DND-41 (cell line): ENCODE measurements around the gene KLK4.

Experiments used
- ATAC-seq: fragments of 200-7000 bp; cut with Tn5 transposase; 3 replicates; pipeline ENCODE4 v1.9.1; 2021; ENCODE audit warnings: low read depth; ENCODE audit not compliant: insufficient read depth
- DNase-seq: peaks from one replicate; pipeline ENCODE4 v3.0.0-alpha.2; 2020
- H2AFZ ChIP-seq: 2 replicates; pipeline ENCODE4 v1.6.0; 2012; ENCODE audit warnings: low read depth, low read length
- H3K27ac ChIP-seq: 2 replicates; pipeline ENCODE4 v1.5.1; 2012; ENCODE audit warnings: low read length, inconsistent platforms
- H3K27me3 ChIP-seq: fragments of 200-600 bp; sonication (generic); 2 replicates; pipeline ENCODE4 v1.6.0; 2012; ENCODE audit warnings: low read length, mild to moderate bottlenecking, inconsistent platforms; ENCODE audit not compliant: insufficient read depth, poor library complexity
- H3K36me3 ChIP-seq: 2 replicates; pipeline ENCODE4 v1.5.1; 2012; ENCODE audit warnings: low read length, inconsistent platforms; ENCODE audit not compliant: insufficient read depth
- H3K4me1 ChIP-seq: 2 replicates; pipeline ENCODE4 v1.5.1; 2012; ENCODE audit warnings: mild to moderate bottlenecking, low read length; ENCODE audit not compliant: insufficient read depth
- H3K4me2 ChIP-seq: 2 replicates; pipeline ENCODE4 v1.6.0; 2012; ENCODE audit warnings: mild to moderate bottlenecking, moderate library complexity, low read length, inconsistent platforms; ENCODE audit not compliant: insufficient read depth
- H3K4me3 ChIP-seq, 2 experiments: fragments of 200-600 bp in 1 of 2; shearing (Covaris generic) in 1 of 2; 2 replicates each; pipeline ENCODE4 v1.5.1; 2012 to 2016; ENCODE audit warnings: inconsistent platforms in 2 of 2, low read length in 2 of 2, mild to moderate bottlenecking in 2 of 2, low read depth in 1 of 2, moderate library complexity in 1 of 2
- H3K79me2 ChIP-seq: 2 replicates; pipeline ENCODE4 v1.6.0; 2012; ENCODE audit warnings: low read length, inconsistent platforms; ENCODE audit not compliant: insufficient read depth
- H3K9ac ChIP-seq: 2 replicates; pipeline ENCODE4 v1.6.0; 2012; ENCODE audit warnings: low read depth, mild to moderate bottlenecking, inconsistent platforms, low read length, moderate library complexity
- H3K9me3 ChIP-seq: 2 replicates; pipeline ENCODE4 v1.5.1; 2012; ENCODE audit warnings: low read length, moderate library complexity, mild to moderate bottlenecking, inconsistent platforms; ENCODE audit not compliant: insufficient read depth, severe bottlenecking
- H4K20me1 ChIP-seq: 2 replicates; pipeline ENCODE4 v1.6.0; 2012; ENCODE audit warnings: low read length; ENCODE audit not compliant: insufficient read depth
- CTCF ChIP-seq: IDR thresholded peaks from 2 replicates; pipeline ENCODE4 v1.5.1; 2012; ENCODE audit warnings: borderline replicate concordance, low read length, moderate library complexity, mild to moderate bottlenecking; ENCODE audit not compliant: poor library complexity, severe bottlenecking; ENCODE audit errors: extremely low read depth
- EZH2 ChIP-seq: IDR thresholded peaks from 3 replicates; pipeline ENCODE4 v1.6.1; 2012; ENCODE audit warnings: borderline replicate concordance, low read depth, mild to moderate bottlenecking, moderate library complexity, low read length, inconsistent platforms; ENCODE audit not compliant: severe bottlenecking

The KLK4 gene

GRCh38 chr19:50875795-50876422 lies 35.3 kb downstream of the KLK4 start:
- TF ChIP-seq EZH2 = no peak
- TF ChIP-seq CTCF = no peak
- DNase-seq (no peak), ATAC-seq (no peak)
- Histone ChIP-seq H3K4me1 (no peaks in the 10 kb centered on the region), H3K9ac (no peak overlapping the region), H3K27me3 (peaks cover 22% of the 10 kb centered on the region), H3K27ac (no peak overlapping the region), H3K9me3 (no peaks in the 10 kb centered on the region), H3K4me2 (no peak overlapping the region), H3K4me3 (no peak overlapping the region), H2AFZ (no peak overlapping the region; the same call in 1 of the 2 replicates), H3K36me3 (no peaks in the 10 kb centered on the region), H3K79me2 (no peaks in the 10 kb centered on the region), H4K20me1 (0 out of 2 replicates have a peak, but pooled peaks cover 5% of the 10 kb centered on the region)

- H3K4me3 ChIP-seq = no peak overlapping the region
- peaks cover 22% of the 10 kb centered on the region for H3K27me3 ChIP-seq
- H3K4me1 ChIP-seq = no peaks in the 10 kb centered on the region
Measured at GRCh38 chr19:50874211-50874610, 37.0 kb downstream of the KLK4 start.

GRCh38 chr19:50873056-50873455 lies 38.1 kb downstream of the KLK4 start, which contains the start of gene KLK2:
Gene KLK2 (plus strand): TSS chr19:50873439. CDS start chr19:50873474, 35 bp downstream.
- no peak within 1 kb of the TSS for H3K4me3 ChIP-seq
- peaks cover 26% of the 10 kb centered on the region for H3K27me3 ChIP-seq
- no peak within 1 kb of the TSS for H2AFZ ChIP-seq
- no peak for TF ChIP-seq CTCF
- ATAC-seq (no peak), DNase-seq (no peak)
- H3K79me2 ChIP-seq = no peaks in the 10 kb centered on the region
- H3K27ac ChIP-seq = no peak within 1 kb of the TSS
- H4K20me1 ChIP-seq = 0 out of 2 replicates have a peak, but pooled peaks cover under 1% of the 10 kb centered on the region
- no peak within 1 kb of the TSS for H3K4me2 ChIP-seq
- H3K9me3 ChIP-seq = no peaks in the 10 kb centered on the region
- H3K4me1 ChIP-seq = no peaks in the 10 kb centered on the region
- no peaks in the 10 kb centered on the region for H3K36me3 ChIP-seq
- H3K9ac ChIP-seq = no peak within 1 kb of the TSS

More at GRCh38 chr19:50874211-50874610, 37.0 kb downstream of the KLK4 start:
- Histone ChIP-seq H3K36me3 (no peaks in the 10 kb centered on the region), H3K9ac (no peak overlapping the region), H3K9me3 (no peaks in the 10 kb centered on the region), H3K27ac (no peak overlapping the region), H2AFZ (no peak overlapping the region), H3K4me2 (no peak overlapping the region), H3K79me2 (no peaks in the 10 kb centered on the region), H4K20me1 (0 out of 2 replicates have a peak, but pooled peaks cover 5% of the 10 kb centered on the region)
- ATAC-seq = no peak
- DNase-seq = no peak
- no peak for TF ChIP-seq EZH2
- TF ChIP-seq CTCF = no peak
